Measurements from ENCODE around the gene C1orf116.

DNA sequence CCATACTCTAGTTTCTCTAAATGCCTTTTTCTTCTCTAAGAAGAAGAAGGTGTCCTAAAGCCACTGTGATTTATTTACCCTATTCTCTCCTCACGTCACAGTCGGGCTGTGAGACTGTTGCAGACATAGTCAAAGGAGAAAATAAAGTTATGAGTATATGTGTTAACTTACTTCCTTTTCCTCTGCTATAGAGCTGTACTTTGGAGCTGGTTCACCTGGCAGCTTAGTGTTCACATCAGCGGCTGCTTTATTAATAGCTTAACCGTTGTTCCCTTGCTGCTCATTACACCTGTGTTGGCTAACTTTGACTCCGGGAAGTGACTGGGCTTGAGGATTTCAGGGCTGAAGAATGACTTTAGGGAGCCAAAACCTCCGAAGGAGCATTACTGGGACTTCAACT, 24.1 kb upstream of the C1orf116 start:
- TF ChIP-seq, protein P1, sequence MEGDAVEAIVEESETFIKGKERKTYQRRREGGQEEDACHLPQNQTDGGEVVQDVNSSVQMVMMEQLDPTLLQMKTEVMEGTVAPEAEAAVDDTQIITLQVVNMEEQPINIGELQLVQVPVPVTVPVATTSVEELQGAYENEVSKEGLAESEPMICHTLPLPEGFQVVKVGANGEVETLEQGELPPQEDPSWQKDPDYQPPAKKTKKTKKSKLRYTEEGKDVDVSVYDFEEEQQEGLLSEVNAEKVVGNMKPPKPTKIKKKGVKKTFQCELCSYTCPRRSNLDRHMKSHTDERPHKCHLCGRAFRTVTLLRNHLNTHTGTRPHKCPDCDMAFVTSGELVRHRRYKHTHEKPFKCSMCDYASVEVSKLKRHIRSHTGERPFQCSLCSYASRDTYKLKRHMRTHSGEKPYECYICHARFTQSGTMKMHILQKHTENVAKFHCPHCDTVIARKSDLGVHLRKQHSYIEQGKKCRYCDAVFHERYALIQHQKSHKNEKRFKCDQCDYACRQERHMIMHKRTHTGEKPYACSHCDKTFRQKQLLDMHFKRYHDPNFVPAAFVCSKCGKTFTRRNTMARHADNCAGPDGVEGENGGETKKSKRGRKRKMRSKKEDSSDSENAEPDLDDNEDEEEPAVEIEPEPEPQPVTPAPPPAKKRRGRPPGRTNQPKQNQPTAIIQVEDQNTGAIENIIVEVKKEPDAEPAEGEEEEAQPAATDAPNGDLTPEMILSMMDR (IDR thresholded peaks at IDR 0.05) = no peak
- no peak for TF ChIP-seq ZFX (IDR thresholded peaks at IDR 0.05; ENCODE audit: borderline replicate concordance)
